ENCODE measurements around the gene ZFYVE9.

The ZFYVE9 gene

GRCh38 chr1:52240592-52241210, 98.8 kb downstream of the ZFYVE9 start:
- DNase-seq (ENCODE audit: low read depth in 2 of 2): no peak

DNA sequence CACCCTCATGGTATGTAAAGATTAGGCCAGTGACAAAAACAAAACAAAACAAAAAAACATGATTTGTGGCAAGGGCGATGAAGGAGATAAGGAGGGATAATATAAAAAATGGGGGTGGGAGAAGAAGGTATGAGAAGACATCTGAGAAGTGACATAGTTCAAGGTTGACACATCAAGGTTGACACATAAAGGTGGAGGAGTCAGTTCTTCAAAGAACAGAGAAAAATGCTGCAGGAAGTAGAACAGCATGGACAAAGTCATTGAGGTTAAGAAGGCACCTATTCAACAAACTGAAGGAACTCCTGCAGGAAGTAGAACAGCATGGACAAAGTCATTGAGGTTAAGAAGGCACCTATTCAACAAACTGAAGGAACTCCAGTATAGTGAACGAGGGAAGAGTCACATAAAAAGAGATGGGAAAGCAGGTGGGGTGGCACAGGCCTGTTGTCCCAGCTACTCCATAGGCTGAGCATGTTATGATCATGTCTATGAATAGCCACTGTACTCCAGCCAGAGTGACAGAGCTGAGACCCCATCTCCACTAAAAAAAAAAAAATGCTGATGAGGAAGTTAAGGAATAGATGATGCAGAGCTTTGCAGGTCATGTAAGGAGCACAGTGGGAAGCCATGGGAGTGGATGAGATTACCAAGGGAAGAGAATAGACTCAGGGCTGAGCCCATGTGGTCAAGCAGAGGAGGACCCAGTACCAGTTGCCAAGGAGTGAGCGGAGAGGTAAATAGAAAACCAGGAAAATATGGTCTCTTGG, 101.5 kb downstream of the ZFYVE9 start:
- DNase-seq (ENCODE audit: low read depth in 2 of 2): no peak

DNA sequence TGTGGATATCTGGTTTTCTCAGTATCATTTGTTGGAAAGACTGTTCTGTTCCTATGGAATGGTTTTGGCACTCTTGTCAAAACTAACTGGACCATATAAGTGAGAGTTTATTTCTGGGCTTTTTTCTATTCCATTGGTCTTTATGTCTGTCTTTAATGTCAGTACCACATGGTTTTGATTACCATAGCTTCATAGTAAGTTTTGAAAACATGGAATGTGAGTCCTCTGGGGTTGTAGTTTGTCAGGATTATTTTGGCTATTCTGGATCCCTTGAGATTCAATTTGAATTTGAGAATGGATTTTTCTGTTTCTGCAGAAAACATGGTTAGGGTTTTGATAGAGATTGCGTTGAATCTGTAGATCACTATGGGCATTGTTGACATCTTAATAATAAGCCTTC, 107.9 kb downstream of the ZFYVE9 start:
- no peak for DNase-seq (ENCODE audit: low read depth in 2 of 2)

DNA sequence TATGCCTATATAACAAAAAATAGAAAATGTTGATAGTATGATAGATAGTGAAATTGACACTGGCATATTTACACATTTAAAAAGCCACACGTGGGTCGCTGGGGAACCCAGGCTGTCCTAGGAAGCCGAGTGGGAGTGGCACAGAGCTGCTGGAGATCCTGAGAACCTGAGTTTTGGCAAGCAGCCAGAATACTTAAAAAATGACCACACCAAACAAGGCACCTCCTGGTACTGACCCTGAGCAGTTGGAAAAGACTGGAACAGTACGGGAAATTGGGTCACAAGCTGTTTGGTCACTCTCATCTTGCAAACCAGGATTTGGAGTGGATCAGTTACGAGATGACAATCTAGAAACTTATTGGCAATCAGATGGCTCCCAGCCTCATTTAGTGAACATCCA, 111.5 kb downstream of the ZFYVE9 start:
- no peak for DNase-seq (ENCODE audit: low read depth in 2 of 2)

DNA sequence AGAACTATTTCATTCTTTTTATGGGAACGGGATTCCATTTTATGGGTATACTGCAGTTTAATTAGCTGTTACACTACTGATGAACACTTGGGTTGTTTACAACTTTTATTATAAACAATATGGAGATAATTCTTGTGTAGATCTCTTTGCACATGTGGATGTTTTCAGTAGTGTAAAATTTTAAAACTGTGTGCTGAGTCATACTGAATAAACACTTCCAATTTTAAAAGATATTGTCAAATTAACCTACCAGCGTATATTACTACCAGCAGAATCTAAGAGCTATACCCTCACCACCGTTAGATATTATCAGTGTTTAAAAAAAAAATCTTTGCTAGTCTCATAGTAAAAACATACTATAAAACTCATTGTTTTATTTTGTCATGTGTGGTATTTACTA, 118.0 kb downstream of the ZFYVE9 start:
- no peak for DNase-seq (ENCODE audit: low read depth in 2 of 2)

DNA sequence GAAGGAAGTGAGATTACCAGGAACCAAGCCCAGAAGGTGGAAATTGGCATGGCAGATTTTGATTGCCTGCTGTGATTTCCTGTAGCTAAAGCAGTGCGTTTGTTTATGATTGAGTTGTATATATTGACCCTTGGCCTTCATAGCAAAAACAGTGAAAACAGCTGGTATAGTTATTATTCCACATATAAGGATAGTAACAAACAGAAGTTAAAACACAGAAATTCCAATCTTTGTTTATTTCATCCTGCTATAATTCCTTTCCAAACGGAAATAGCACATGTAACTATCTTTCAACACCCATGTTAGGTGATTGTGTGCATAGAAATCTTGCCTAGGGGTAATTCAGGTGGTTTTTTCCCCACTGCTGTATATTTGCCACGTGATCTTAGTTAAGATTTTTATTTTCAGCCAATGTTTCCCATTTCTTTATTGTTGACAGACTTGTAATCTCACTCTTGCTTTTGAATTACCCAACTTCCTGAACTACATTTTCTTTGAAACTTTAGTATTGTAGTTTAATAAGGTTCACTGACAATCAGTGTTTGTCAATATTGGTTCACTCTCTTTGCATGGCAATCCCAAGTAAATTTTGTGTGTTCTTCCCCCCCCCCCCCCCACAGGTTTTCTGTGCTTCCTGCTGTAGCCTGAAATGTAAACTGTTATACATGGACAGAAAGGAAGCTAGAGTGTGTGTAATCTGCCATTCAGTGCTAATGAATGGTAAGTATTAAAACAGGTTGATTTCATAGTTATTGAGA, 121.4 kb downstream of the ZFYVE9 start:
- no peak for DNase-seq (ENCODE audit: low read depth in 2 of 2)

DNA sequence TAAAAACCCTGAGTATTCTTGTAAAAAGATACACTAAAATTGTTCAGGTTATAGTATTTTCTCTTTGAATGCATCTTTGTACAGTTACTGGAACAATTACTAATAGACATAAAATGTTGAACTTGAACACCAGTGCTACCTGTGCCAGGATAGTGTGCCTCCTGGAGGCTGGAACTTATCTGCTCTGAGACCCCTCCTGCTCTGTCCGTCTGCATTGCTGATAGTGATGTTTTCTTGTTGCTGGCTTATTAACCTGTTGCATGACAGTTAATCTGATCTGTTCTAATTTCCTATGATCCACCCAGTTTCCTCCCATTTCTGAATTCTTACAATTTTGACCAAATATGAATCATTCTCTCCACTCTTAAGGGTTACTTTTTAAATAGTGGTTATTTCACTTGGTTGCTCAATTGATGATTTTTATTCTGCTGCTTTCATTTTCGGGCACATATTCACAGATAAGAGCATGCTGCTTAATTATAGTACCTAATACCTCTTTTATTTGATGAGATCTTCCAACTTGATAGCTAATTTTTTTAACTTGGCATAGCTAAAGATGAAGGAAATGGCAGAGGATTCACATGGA, 122.7 kb downstream of the ZFYVE9 start:
- DNase-seq (ENCODE audit: low read depth in 2 of 2): no peak

DNA sequence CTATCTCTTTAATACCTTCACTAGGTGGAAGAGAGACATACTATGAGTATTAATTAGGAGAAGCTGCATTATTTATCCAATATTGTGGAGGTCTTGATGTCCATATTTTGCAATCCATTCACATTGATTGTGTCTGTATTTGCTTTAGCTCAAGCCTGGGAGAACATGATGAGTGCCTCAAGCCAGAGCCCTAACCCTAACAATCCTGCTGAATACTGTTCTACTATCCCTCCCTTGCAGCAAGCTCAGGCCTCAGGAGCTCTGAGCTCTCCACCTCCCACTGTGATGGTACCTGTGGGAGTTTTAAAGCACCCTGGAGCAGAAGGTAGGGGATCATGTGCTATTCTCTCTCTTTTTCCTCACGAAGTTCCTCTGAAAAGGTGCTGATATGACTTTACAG, 124.6 kb downstream of the ZFYVE9 start:
- DNase-seq (ENCODE audit: low read depth in 2 of 2): no peak

DNA sequence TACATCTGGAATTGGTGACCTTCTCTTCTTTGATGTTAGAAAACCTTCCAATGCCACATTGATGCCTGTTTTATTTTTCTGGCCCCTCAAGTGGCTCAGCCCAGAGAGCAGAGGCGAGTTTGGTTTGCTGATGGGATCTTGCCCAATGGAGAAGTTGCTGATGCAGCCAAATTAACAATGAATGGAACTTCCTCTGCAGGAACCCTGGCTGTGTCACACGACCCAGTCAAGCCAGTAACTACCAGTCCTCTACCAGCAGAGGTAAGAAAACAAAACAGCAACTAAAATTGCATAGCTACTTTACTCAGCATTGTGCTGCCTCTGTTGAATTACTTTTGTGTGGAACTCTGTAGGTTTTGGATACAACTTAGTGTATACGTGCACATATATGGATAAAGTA, 126.5 kb downstream of the ZFYVE9 start:
- DNase-seq (ENCODE audit: low read depth in 2 of 2): no peak

DNA sequence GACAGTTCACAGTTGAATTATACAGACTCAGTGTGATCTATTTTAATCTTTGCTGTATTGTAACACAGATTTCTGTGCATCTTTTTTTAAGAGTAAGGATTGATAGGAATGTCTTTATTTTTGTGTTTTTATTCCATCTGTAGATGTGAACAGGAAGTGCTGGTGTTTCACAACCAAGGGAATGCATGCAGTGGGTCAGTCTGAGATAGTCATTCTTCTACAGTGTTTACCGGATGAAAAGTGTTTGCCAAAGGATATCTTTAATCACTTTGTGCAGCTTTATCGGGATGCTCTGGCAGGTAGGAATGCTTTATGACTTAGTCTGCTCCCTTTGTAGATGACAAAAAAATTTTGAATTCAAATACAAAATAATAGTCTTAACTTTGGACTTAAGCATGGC, 139.6 kb downstream of the ZFYVE9 start:
- peak in 1 of 2 experiments; percentile 2 for DNase-seq (ENCODE audit: low read depth in 2 of 2)

DNA sequence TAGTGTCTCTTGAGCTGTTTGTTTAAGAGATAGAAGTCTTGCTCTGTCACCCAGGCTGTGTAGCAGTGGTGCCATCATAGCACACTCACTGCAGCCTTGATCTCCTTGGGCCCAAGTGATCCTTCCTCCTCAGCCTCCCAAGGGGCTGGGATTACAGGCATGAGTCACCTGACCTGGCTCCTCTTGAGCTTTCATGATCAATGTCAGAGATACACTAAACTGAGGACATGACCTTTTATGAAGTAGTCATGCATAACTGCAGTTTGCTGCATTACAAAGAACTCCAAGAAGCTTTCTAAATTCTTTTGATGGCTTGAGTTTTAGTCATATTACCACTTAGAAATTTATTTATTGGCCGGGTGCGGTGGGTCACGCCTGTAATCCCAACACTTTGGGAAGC, 146.4 kb downstream of the ZFYVE9 start:
- peak in 1 of 2 experiments; percentile 3 for DNase-seq (ENCODE audit: low read depth in 2 of 2)

DNA sequence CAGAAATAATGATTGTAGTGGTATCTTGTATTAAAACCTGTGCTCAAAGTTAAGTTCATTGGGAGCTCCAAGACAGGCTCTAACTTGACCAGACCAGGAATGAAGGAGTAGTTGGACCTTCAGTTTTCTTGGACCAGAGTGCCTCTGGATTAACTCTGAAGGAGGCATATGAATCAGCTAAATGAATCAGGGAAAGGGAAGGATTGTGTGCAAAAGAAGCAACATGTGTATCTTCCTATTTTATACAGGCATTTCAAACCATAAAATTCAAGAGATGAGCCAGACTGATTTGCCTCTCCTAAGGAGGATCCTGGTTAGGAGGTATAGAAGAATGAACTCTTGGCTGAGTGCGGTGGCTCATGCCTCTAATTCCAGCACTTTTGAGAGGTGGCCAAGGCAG, 152.7 kb downstream of the ZFYVE9 start:
- DNase-seq (ENCODE audit: low read depth in 2 of 2): no peak

DNA sequence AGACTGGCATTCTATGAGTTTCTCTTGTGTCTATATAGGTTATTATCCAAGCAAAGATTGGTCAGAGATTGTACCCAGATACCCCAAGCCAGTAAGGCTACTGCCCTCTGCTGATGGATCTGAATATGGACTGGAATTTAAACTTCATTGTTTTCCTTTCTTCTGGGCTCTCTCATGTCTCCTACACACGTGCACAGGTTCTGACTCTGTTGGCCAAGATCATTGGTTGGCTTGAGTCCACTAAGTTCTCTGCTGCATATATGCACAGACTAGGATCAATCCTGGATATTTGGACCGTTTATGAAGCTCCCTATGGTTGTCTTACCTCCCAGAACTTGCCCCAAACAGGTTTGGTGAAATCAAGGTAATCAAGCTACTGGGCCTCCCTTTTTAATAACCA, 154.5 kb downstream of the ZFYVE9 start:
- DNase-seq (ENCODE audit: low read depth in 2 of 2): no peak

GRCh38 chr1:52305417-52306226, 163.7 kb downstream of the ZFYVE9 start:
- DNase-seq (ENCODE audit: low read depth in 2 of 2): no peak

GRCh38 chr1:52306227-52307006, 164.5 kb downstream of the ZFYVE9 start:
- no peak for DNase-seq (ENCODE audit: low read depth in 2 of 2)

- no peak for DNase-seq (ENCODE audit: low read depth in 2 of 2)
Observed at GRCh38 chr1:52321061-52321460, 179.2 kb downstream of the ZFYVE9 start.

GRCh38 chr1:52323731-52324130, 181.8 kb downstream of the ZFYVE9 start:
- DNase-seq (ENCODE audit: low read depth in 2 of 2): no peak

DNA sequence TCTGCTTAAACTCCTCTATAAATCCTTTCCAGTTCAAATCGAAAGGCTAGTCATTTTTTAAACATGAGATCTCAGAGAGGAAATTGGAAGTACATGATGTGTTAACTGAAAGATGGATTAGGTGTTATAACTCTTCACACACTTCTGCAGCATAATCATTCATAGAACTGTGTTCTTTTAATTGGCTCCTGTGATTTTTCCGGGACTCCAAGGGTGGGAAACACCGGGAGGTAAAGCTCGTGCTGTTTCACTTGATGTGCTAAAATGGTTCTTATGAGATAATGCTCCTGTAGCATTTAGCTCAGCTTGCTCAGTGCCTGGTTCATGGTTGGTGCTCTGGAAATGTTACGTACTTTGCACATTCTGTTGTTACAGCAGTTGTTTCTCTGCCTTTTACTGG, 183.9 kb downstream of the ZFYVE9 start:
- no peak for DNase-seq (ENCODE audit: low read depth in 2 of 2)

DNA sequence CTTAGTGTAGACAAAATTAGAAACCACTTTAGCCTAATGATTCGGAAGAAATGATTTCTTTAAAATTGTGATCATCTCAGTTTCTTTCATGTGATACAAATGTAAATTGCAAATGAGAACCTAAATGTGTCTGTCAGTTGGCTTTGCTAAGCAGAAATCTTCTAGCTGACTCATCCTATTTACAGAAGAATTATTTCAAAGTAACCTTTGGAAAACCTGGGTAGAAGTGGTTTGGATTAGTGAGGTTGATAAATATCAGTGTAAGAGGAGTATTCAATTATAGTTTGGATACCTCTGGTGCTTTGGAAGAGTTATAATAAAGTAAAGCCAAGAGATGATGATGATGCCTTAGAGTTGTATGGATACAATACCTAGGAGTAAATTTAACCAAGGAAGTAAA, 186.7 kb downstream of the ZFYVE9 start:
- DNase-seq (ENCODE audit: low read depth in 2 of 2): no peak

DNA sequence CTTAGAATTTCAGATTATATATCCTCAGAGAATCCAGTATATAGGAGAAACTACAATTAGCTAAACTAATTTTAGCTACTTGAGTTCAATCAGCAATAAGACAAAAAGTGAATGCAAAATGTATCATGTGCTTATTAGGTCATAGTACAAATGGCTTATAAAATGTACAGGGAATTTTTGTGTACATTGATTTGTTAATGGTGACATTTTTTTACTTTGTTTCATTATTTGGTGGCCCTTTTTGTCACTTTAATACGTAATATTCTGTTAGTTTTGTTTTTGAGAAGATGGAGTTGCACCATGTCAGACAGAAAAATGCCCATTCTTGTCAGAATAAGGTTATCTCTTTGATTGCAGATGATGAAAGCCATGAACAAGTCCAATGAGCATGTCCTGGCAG, 190.5 kb downstream of the ZFYVE9 start:
- DNase-seq (ENCODE audit: low read depth in 2 of 2): no peak
